ENCODE data around the gene GIPC3.

GRCh38 chr19:3563709-3564524 is 21.4 kb upstream of the GIPC3 start:
- TF ChIP-seq, protein P1, sequence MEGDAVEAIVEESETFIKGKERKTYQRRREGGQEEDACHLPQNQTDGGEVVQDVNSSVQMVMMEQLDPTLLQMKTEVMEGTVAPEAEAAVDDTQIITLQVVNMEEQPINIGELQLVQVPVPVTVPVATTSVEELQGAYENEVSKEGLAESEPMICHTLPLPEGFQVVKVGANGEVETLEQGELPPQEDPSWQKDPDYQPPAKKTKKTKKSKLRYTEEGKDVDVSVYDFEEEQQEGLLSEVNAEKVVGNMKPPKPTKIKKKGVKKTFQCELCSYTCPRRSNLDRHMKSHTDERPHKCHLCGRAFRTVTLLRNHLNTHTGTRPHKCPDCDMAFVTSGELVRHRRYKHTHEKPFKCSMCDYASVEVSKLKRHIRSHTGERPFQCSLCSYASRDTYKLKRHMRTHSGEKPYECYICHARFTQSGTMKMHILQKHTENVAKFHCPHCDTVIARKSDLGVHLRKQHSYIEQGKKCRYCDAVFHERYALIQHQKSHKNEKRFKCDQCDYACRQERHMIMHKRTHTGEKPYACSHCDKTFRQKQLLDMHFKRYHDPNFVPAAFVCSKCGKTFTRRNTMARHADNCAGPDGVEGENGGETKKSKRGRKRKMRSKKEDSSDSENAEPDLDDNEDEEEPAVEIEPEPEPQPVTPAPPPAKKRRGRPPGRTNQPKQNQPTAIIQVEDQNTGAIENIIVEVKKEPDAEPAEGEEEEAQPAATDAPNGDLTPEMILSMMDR (conservative IDR thresholded peaks at IDR 0.05 in 1 of 2, IDR thresholded peaks at IDR 0.05 in 1 of 2; ENCODE audit: extremely low read depth in 1 of 2, insufficient read depth in 1 of 2, low read depth in 1 of 2, low read length in 2 of 2), result no peak
- TF ChIP-seq EZH2 (IDR thresholded peaks at IDR 0.05; ENCODE audit: borderline replicate concordance, low read length), result no peak

All from mammary epithelial cell (primary cell).